ENCODE results near the gene C4B. TPM values are rescaled to one million over a fixed set of nuclear protein-coding genes. Genes with fewer than 3 reads are reported as not detected.

The C4B gene
- total and polyA plus RNA-seq, 9 of the 15 experiments (the other 6 are each of a cell fraction or from before 2014, with no cell fraction given): 0.32 to 8.8 (median 5.4) TPM

DNA sequence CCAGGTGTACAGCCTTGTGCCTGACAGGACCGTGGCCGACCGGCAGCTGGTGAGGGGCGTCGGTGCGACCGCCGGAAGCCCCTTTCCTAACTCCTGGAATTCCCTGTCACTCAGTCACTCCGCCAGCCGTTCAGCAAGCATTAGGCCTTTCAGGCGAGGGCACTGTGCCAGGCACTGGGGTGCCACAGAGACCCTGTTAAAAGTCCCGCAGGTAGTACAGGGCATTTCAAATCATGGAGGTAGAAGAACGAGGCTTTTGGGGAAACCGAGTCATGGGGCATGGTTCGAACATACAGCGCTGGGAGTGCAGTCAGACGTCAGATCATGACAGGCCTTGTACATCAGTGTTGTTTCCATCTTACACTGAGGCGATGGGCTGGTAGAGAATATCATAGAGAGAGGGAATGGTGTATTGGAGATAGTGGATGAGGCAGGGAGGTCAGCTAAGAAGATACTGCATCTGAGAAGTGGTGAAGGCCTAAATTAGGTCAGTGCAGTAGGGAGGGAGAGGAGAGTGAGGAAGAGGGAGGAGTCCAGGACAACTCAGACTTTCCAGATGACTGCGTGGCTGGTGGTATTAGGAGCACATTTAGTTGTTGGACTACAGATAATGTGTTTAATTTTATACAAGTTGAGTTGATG lies 41.8 kb upstream of the C4B start (continued):
- TF ChIP-seq CBX8 (IDR thresholded peaks at IDR 0.05; ENCODE audit: borderline replicate concordance, extremely low read depth, low read depth, low read length, poor library complexity, severe bottlenecking): no peak
- no peak for TF ChIP-seq ZNF764 (CRISPR knock-in tag; IDR thresholded peaks at IDR 0.05; ENCODE audit: low read depth)
- TF ChIP-seq TEAD4 (IDR thresholded peaks at IDR 0.05; ENCODE audit: low read length): no peak; the same call in 1 of the 2 replicates
- TF ChIP-seq TEAD4 (CRISPR knock-in tag; IDR thresholded peaks at IDR 0.05; ENCODE audit: borderline replicate concordance): no peak
- no peak for TF ChIP-seq MAFK (IDR thresholded peaks at IDR 0.05; ENCODE audit: low read length)
- TF ChIP-seq ZFX (CRISPR knock-in tag; IDR thresholded peaks at IDR 0.05): peak; percentile 30; the same call in 1 of the 2 replicates
- TF ChIP-seq POLR3A (IDR thresholded peaks at IDR 0.05; ENCODE audit: borderline replicate concordance, extremely low read depth, insufficient read depth, insufficient read length): no peak
- no peak for TF ChIP-seq CHD2 (IDR thresholded peaks at IDR 0.05; ENCODE audit: low read depth, low read length)
- TF ChIP-seq TAF7 (tag; IDR thresholded peaks at IDR 0.05): no peak
- no peak; the same call in 1 of the 2 replicates for TF ChIP-seq PURB (CRISPR knock-in tag; IDR thresholded peaks at IDR 0.05; ENCODE audit: low read depth)
- TF ChIP-seq, protein P1, sequence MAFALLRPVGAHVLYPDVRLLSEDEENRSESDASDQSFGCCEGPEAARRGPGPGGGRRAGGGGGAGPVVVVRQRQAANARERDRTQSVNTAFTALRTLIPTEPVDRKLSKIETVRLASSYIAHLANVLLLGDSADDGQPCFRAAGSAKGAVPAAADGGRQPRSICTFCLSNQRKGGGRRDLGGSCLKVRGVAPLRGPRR (CRISPR knock-in tag; IDR thresholded peaks at IDR 0.05): 0 out of 2 replicates have a peak, but pooled peaks have one; percentile 70
- TF ChIP-seq, protein P2, sequence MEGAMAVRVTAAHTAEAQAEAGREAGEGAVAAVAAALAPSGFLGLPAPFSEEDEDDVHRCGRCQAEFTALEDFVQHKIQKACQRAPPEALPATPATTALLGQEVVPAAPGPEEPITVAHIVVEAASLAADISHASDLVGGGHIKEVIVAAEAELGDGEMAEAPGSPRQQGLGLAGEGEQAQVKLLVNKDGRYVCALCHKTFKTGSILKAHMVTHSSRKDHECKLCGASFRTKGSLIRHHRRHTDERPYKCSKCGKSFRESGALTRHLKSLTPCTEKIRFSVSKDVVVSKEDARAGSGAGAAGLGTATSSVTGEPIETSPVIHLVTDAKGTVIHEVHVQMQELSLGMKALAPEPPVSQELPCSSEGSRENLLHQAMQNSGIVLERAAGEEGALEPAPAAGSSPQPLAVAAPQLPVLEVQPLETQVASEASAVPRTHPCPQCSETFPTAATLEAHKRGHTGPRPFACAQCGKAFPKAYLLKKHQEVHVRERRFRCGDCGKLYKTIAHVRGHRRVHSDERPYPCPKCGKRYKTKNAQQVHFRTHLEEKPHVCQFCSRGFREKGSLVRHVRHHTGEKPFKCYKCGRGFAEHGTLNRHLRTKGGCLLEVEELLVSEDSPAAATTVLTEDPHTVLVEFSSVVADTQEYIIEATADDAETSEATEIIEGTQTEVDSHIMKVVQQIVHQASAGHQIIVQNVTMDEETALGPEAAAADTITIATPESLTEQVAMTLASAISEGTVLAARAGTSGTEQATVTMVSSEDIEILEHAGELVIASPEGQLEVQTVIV (CRISPR knock-in tag; IDR thresholded peaks at IDR 0.05; ENCODE audit: borderline replicate concordance): no peak
- peak; percentile 81; the same call in 1 of the 2 replicates for TF ChIP-seq ZNF76 (CRISPR knock-in tag; IDR thresholded peaks at IDR 0.05; ENCODE audit: borderline replicate concordance)

Measured in K562 (cell line).